ENCODE results near the gene PHF12.
"Not testable (repeated sequence)": the region's sequence is repeated elsewhere in the genome, so short reads cannot be mapped to it uniquely, and the experiment has no call there.

The PHF12 gene

DNA sequence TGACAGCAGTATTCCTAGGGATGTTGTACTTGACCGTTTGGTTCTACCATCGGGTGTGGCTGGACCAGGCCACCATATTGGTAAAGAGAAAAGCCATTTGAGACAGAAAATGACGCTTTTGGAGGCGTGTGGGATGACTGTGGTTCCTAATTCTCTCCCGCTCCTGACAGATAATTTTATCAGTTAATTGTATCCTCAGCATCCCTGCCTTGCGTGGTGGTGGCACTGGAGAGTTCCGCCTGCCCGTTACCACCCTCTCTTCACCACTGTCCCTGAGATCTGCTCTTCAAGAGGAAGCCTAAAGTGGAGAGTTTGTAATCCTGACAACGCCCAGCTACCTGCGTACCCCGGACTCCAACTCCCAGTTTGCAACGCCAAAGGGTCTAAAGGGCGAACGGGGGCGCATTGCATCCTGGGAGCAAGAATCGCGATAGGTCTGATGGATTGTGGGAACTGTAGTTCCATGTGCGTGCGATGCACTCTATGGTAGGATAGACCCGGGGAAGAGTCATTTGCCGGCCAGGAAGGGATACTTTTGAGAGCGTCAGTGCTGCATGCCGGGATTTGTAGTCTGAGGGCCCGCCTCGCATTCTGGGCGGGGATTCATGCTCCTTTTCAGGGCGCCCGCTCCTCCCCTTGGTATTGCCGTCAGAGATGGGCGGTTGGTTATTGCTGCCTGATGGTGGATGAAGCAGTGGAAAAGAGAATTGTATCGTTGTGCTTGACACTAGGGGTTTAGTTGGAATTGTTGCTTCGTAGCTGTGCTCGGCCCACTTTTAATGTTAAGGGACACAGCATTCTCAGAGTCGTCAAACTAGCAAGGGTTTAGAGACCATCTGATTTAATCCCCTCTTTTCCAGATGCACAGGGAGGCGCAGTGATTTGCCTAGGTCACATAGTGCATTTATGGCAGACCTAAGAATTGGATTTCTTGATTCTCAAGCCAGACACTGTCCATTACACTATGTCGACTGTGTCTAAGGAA is 965 bp upstream of the PHF12 start:
- DNase-seq = peak; percentile 100

DNA sequence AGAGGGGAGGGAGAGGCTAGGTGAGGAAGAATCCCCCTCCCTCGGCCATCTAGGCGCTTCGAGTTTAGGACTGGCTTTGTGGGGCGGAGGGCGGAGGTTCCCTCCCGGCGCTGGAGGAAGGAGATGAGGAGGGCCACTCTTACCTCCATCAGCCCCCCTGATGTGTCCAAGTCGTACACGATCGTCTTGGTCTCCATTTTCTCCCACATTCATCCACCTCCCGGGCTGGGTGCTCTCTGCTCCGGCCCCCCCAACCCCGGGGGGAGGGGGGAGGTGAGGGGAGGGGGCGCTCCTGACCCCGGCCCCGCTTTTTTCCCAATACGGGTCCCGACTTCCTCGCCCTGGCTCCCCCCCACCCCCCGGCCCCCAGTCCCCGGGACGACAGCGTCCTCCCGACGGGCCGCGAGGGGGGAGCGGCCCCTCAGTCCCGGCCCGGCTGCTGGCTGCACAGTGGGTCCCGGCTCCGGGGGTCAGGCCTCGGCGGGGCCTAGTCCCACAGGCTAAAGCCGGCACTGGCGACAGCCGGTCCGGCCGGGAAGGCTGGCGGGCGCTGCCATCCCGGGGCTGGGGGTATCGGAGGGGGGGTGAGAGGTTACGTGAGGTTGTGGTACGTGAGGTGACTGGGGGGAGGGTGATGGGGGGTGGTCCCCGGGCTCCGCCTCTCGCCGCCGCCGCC is 428 bp downstream of the PHF12 start:
- no peak for DNase-seq

- DNase-seq = peak; percentile 35
These were observed 1.1 kb downstream of the PHF12 start for GRCh38 chr17:28950017-28950751.

DNA sequence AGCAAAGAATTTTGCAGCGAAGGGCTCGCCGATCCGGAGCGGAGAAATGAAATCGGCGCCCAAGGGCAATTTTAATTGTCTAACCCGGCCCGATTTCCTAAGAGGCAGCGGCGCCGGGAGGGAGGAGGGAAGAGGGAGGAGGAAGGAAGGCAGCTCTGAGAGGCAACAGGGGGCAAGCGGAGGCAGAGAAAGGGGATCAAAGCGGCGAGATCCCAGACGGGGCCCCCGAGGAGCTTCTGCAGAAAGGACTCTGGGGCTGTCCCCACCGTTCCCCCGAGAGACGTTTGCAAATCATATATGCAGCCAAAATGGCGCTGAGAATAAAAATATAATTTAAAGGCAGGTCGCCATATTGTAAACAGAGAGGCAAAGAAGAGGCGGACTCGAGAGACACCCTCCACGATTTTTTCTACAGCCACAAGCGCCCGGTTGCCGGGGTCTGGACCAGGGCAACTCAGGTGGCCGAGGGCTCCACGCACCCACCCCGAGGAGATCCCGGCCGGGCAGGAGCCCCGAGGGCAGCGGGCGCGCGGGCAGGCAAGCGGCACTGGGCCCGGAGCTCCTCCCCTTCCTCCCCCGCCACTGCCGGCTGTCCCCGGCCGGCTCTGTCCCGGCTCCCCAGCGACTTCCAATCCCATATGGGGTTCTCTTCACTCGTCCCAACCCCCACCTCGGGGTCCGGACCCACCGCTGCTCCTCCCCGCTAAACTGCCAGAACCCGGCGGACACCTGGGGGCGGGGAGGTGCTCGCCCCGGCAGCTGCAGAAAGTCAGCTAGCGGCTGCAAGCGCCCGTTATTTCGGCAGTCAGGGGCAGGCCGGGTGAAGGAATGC is 1.9 kb downstream of the PHF12 start:
- no peak for DNase-seq

DNA sequence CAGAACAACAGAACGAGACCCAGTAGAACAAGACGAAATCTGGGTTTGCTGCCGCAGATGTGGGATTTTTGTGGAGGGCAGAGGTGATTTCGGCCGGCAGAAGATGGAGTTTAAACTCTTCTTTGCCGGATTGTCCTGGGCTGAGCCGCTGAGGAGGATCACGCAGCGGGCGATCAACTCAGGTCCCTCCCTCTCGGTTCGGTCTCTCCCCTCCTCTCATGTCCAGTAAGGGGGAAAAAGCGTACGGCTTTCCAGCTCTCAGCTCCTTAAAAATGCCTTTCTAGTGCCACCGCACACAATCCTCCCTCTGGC is 2.5 kb downstream of the PHF12 start:
- DNase-seq = no peak

- DNase-seq = no peak
These were observed 3.0 kb downstream of the PHF12 start for GRCh38 chr17:28948342-28948741.

GRCh38 chr17:28947639-28948038 is 3.7 kb downstream of the PHF12 start:
- DNase-seq = no peak

DNA sequence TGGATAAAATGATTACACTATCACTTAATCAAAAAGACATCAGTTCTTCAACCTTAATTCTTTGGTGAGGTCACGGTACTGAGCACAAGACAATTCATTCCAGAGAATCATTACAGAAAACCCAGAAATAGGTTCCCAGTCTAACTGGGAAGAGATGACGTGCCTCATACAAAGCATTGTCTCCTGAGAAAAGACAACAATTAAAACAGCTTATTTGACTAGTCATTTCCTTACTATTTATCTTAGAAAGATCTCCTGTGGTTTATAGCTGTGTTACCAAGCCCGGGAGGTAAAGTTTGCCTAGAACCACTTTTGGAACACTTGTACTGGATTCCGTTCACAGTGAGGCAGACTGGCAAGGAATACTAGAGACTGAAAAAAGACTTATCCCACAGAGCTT is 5.1 kb downstream of the PHF12 start:
- no peak for DNase-seq

DNA sequence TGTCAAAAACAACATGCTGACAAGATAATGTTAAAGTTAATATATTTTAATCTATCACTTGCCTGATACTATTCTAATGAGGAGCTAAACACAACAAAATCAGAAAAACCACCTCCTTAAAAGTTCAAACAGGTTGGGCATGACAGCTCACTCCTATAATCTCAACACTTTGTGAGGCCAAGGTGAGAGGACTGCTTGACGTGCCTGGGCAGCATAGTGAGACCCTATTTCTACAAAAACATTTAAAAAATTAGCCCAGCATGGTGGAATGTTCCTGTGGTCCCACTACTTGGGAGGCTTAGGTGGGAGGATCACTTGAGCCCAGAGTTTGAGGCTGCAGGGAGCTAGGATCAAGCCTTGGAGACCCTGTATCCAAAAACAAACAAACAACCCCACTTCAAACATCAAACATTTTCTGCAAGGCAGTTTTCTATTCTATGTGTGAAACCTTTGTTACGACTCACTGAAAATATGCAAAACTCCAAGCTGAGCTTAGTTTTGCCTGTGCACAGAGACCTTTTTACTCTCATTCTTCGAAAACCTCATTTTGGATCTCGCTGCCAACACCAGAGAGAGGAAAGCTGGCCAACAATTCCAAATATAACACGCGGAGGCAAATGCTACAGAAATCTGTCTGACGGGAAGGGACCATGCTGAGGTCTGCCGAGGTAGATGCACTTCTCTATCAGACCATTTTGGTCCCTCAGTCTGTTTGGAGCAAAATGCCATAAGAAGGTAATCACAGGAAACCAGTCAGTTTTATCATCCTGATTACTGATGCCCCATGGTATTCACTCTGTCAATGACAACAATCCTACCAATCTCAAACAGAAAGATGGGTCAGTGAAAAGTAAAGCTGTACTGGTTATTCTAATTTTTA is 6.2 kb downstream of the PHF12 start:
- no peak for DNase-seq

GRCh38 chr17:28944343-28944742 is 7.0 kb downstream of the PHF12 start:
- no peak for DNase-seq

DNA sequence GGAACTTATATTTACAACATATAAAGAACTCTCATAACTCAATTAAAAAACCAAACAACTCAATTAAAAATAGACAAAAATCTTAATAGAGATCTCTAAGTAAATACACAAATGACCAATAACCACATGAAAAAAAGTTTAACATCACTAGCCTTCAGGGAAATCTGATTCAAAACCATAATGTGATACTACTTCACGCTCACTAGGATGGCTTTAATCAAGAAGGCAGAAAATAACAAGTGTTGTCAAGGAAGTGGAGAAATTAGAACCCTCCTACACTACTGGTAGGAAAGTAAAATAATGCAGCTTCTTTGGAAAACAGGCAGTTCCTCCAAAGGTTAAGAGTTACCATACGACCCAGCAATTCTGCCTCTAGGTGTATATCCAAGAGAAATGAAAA is 8.4 kb downstream of the PHF12 start:
- DNase-seq = no peak

DNA sequence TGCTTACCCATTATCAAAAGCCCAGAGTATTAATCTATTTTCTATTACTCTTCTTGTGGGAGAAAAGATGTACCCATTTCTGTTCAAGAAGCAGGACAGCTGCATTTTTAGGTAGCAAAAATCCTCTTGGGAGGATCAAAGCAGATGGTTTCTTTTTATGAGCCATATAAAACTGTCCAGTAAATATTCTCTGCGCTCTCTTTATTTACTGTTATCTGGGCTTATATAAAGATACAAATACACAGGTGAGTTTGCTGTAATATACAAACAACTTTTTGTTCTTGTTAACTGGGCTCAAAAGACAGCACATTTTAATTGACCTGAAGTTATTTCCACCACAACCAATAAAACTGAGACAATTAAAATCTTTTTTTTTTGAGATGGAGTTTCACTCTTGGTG is 10.1 kb downstream of the PHF12 start:
- DNase-seq = no peak

- no peak for DNase-seq
These were observed 10.6 kb downstream of the PHF12 start for GRCh38 chr17:28940675-28941074.

DNA sequence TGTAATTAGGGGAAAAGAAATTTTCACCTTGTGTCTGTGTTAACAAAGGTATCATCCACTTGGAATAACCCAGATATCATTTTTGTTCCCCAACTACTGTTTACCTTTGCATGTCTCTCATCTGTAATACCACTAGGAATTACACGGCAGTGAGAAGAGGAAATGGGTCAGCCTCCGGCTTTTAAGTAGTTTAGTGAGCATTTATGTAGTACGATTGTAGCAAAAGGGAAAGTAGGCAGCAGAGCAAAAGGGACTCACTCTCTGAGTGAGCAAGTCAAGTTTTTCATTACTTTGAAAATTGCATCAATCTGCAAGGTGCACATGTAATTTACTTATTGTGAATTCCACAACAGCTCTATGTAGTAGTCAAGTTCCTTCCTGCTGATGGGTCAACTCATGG is 11.2 kb downstream of the PHF12 start:
- no peak for DNase-seq

- no peak for DNase-seq
These were observed 12.8 kb downstream of the PHF12 start for GRCh38 chr17:28938552-28938951.

DNA sequence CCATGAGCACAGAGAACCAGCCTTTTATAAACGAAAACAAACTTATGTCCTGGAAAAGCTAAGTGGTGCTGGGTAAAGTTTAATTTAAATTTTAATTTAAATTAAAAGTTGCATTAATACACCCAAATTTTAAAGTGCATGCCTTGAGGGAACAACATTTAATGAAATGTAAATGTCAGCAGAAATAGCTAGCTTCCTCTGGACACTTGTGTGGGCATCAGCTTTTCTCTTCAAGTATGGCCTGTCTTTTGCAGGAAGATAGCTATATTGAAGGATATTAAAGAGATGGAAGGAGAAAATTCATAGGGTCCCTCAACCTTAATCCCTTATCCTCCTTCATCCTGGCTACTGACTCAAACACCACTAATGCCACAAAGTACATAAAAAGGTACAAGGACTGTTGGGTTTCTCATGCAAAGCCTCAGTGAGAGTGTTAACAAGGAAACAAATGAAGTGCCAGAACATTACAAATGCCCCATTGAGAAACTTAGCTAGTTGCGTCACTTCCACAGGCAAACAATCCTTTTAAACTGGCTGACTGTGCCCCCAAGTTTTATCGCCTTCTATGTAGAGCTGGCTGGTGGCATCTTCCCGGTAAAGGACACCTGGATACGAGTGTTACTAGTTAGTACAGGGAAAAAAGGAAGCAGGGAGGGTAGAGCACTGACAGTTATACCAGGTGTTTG is 14.1 kb downstream of the PHF12 start:
- DNase-seq = no peak

GRCh38 chr17:28935744-28936460 is 15.4 kb downstream of the PHF12 start:
- no peak for DNase-seq

DNA sequence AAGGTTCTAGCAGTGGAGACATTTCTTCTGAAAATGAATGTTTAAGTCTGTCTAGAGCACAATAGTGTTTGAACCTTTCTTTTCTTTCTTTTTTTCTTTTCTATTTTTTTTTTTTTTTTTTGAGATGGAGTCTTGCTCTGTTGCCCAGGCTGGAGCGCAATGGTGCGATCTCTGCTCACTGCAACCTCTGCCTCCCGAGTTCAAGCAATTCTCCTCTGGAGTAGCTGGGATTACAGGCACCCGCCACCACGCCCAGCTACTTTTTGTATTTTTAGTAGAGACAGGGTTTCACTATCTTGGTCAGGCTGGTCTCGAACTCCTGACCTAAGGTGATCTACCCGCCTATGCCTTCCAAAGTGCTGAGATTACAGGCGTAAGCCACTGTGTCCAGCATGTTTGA is 16.8 kb downstream of the PHF12 start:
- not testable (repeated sequence) for DNase-seq

DNA sequence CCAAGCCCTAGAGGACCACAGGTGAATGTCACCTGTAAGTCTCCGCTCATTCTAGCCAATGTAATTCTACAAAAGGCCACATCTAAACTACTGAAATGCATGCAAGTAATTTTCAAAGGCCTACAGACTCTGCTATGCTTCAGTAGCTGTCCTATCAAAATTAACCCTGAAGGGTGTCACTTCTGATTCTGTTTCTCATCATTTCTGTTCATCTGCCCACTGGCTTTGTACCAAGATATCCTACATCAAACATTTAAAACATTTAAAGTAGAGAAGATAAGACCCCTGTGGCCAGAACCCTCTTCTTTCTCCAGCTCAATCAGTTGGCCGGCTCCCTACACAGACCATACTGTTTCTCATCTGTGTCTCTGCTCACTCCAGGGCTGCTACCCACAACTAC is 21.5 kb downstream of the PHF12 start:
- no peak for DNase-seq

DNA sequence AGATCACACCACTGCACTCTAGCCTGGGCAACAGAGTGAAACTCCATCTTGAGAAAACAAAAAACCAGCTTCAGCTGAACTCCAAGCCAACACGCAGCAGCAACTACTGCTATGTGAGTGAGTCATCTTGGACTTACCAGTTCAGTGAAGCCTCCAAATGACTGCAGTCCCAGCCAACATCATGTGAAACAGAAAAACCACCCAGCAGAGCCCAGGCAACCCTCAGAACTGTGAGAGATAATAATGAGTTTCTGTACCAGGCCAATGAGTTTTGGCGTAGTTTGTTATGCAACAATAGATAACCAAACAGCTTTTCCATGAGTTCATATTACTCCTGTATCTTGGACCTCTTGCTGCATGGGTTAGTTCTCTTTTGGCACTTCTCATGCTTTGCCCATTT is 23.3 kb downstream of the PHF12 start:
- no peak for DNase-seq
